HCT116 (cell line): ENCODE results near the gene UROS. TPM values are rescaled to one million over a fixed set of nuclear protein-coding genes. Genes with fewer than 3 reads are reported as not detected.

Experiments used
- ATAC-seq: fragments of 200-7000 bp; cut with Tn5 transposase; 2 replicates; pipeline ENCODE4 v1.9.1; 2020; ENCODE audit warnings: mild to moderate bottlenecking, moderate library complexity
- BruUV-seq: library from RNA; stranded (reverse); fragments of 400-500 nt; replicated peaks from 2 replicates; lab custom pipeline; 2021; lab: Mats Ljungman, UMichigan
- CTCF ChIA-PET: fragments of 300-600 bp; sonication (Branson Sonifier 250); formaldehyde crosslinking; loops from one replicate; lab custom pipeline; 2021; ENCODE audit warnings: antibody characterized with exemption; lab: Charles Lee
- POLR2A ChIA-PET: fragments of 300-600, 350-600 bp; sonication (Branson Sonifier 250); formaldehyde crosslinking; loops from one replicate; lab custom pipeline; 2021; ENCODE audit warnings: antibody characterized with exemption; lab: Charles Lee
- RAD21 ChIA-PET, 2 experiments: fragments of 300-600 bp; sonication (Branson Sonifier 250); formaldehyde crosslinking; loops; one replicate each; lab custom pipeline; 2023; ENCODE audit warnings: low total read pairs in 2 of 2; ENCODE audit not compliant: uncharacterized antibody in 2 of 2, unreplicated experiment in 2 of 2, low non-redundant PET in 1 of 2; lab: Charles Lee
- DNase-seq: peaks from one replicate; pipeline ENCODE4 v3.0.0-alpha.2; 2010; ENCODE audit warnings: low read depth, low spot score
- H2AFZ ChIP-seq: fragments of 200-600 bp; shearing (Covaris generic), sonication (generic); 2 replicates; pipeline ENCODE4 v1.6.1; 2017; ENCODE audit warnings: low read depth, mixed run types, mixed read lengths, antibody characterized with exemption, low read length; ENCODE audit not compliant: poor library complexity, severe bottlenecking
- H3K27ac ChIP-seq: 2 replicates; pipeline ENCODE4 v1.5.1; 2012; ENCODE audit warnings: low read depth, low read length
- H3K27me3 ChIP-seq: fragments of 200-600 bp; sonication (generic); 2 replicates; pipeline ENCODE4 v1.6.1; 2016; ENCODE audit warnings: mixed run types, low read length, mixed read lengths; ENCODE audit not compliant: insufficient read depth
- H3K36me3 ChIP-seq, 2 experiments: fragments of 200-500 bp in 1 of 2; fragments of 200-600 bp in 1 of 2; sonication (Bioruptor generic) in 1 of 2; sonication (generic) in 1 of 2; 2 replicates each; pipeline versions ENCODE4 v1.5.1 to v1.6.1; 2014 to 2016; ENCODE audit warnings: low read length in 2 of 2, inconsistent platforms in 1 of 2, mixed read lengths in 1 of 2, mixed run types in 1 of 2; ENCODE audit not compliant: insufficient read depth in 2 of 2, control insufficient read depth in 1 of 2
- H3K4me1 ChIP-seq, 2 experiments: fragments of 200-600 bp in 1 of 2; sonication (generic) in 1 of 2; 2 replicates each; pipeline versions ENCODE4 v1.5.1 to v1.6.1; 2012 to 2017; ENCODE audit warnings: low read length in 2 of 2, inconsistent platforms in 1 of 2, mild to moderate bottlenecking in 1 of 2, mixed read lengths in 1 of 2, mixed run types in 1 of 2, moderate library complexity in 1 of 2; ENCODE audit not compliant: insufficient read depth in 2 of 2, control insufficient read depth in 1 of 2
- H3K4me2 ChIP-seq: fragments of 200-600 bp; sonication (generic); 2 replicates; pipeline ENCODE4 v1.6.1; 2017; ENCODE audit warnings: mixed run types, low read length, mixed read lengths
- H3K4me3 ChIP-seq, 2 experiments: fragments of 200-600 bp in 1 of 2; sonication (generic) in 1 of 2; replicated peaks in 1 of 2; 2 replicates each; pipeline ENCODE4 v1.5.1; 2011 to 2016; ENCODE audit warnings: low read length in 2 of 2, control low read depth in 1 of 2, low read depth in 1 of 2, mild to moderate bottlenecking in 1 of 2, mixed read lengths in 1 of 2, mixed run types in 1 of 2
- H3K79me2 ChIP-seq: fragments of 200-600 bp; sonication (generic); 2 replicates; pipeline ENCODE4 v1.6.1; 2017; ENCODE audit warnings: mild to moderate bottlenecking, mixed run types, low read length, moderate library complexity, mixed read lengths; ENCODE audit not compliant: insufficient read depth
- H3K9ac ChIP-seq: fragments of 200-600 bp; sonication (generic); 2 replicates; pipeline ENCODE4 v1.6.1; 2016; ENCODE audit warnings: low read length, mixed read lengths
- H3K9me2 ChIP-seq: fragments of 200-600 bp; sonication (generic), shearing (Covaris generic); 2 replicates; pipeline ENCODE4 v1.6.1; 2017; ENCODE audit warnings: mixed run types, mild to moderate bottlenecking, moderate library complexity; ENCODE audit not compliant: insufficient read depth
- H3K9me3 ChIP-seq, 2 experiments: fragments of 200-500 bp in 1 of 2; fragments of 200-600 bp in 1 of 2; sonication (Bioruptor generic) in 1 of 2; sonication (generic) in 1 of 2; 2 replicates each; pipeline ENCODE4 v1.6.1; 2014 to 2017; ENCODE audit warnings: low read length in 2 of 2, mixed read lengths in 2 of 2, inconsistent platforms in 1 of 2, low read depth in 1 of 2, mild to moderate bottlenecking in 1 of 2, mixed run types in 1 of 2, moderate library complexity in 1 of 2; ENCODE audit not compliant: control insufficient read depth in 1 of 2, insufficient read depth in 1 of 2
- H4K20me1 ChIP-seq: fragments of 200-600 bp; sonication (generic), shearing (Covaris generic); 2 replicates; pipeline ENCODE4 v1.6.1; 2017; ENCODE audit warnings: mixed run types, mild to moderate bottlenecking, moderate library complexity; ENCODE audit not compliant: insufficient read depth
- CBX3 ChIP-seq: IDR thresholded peaks from 2 replicates; pipeline ENCODE4 v1.6.1; 2012; ENCODE audit warnings: low read depth
- CEBPB ChIP-seq: IDR thresholded peaks from 2 replicates; pipeline ENCODE4 v1.6.1; 2012; ENCODE audit warnings: low read depth
- ELF1 ChIP-seq: IDR thresholded peaks from 2 replicates; pipeline ENCODE4 v1.6.1; 2012; ENCODE audit warnings: low read depth, borderline replicate concordance
- FOSL1 ChIP-seq: IDR thresholded peaks from 2 replicates; pipeline ENCODE4 v1.6.1; 2012; ENCODE audit warnings: low read depth
- JUND ChIP-seq: IDR thresholded peaks from 2 replicates; pipeline ENCODE4 v1.6.1; 2012
- RAD21 ChIP-seq: IDR thresholded peaks from 2 replicates; pipeline ENCODE4 v1.6.1; 2012; ENCODE audit warnings: low read depth, mild to moderate bottlenecking
- REST ChIP-seq: IDR thresholded peaks from 2 replicates; pipeline ENCODE4 v1.6.1; 2012; ENCODE audit warnings: low read depth
- SIN3A ChIP-seq: IDR thresholded peaks from 2 replicates; pipeline ENCODE4 v1.6.1; 2012; ENCODE audit warnings: low read depth
- SRF ChIP-seq: IDR thresholded peaks from 2 replicates; pipeline ENCODE4 v1.6.1; 2012; ENCODE audit warnings: low read depth
- YY1 ChIP-seq: IDR thresholded peaks from 2 replicates; pipeline ENCODE4 v1.6.1; 2011; ENCODE audit warnings: low read length, low read depth, moderate library complexity, mild to moderate bottlenecking; ENCODE audit not compliant: insufficient replicate concordance; ENCODE audit errors: extremely low read depth
- ZBTB33 ChIP-seq: IDR thresholded peaks from 2 replicates; pipeline ENCODE4 v1.6.1; 2011; ENCODE audit warnings: mild to moderate bottlenecking, low read length, moderate library complexity; ENCODE audit not compliant: insufficient replicate concordance; ENCODE audit errors: extremely low read depth
- ZFX ChIP-seq: fragments of 450-650 bp; IDR thresholded peaks from 2 replicates; pipeline ENCODE4 v1.6.1; 2017
- ZNF274 ChIP-seq: fragments of 200-500 bp; sonication (Bioruptor generic); IDR thresholded peaks from 2 replicates; pipeline ENCODE4 v1.6.1; 2014; ENCODE audit warnings: mild to moderate bottlenecking, low read depth, low read length, inconsistent platforms
- intact Hi-C: fragments of 100-400 bp; cut with micrococcal nuclease; formaldehyde crosslinking; loops from 2 replicates; pipeline ENCODE4 v1.10.0; 2022
- total RNA-seq: library from RNA; stranded (reverse); gene quantifications from one replicate; pipeline ENCODE4 v1.2.1, GENCODE V29; 2021; ENCODE audit not compliant: unreplicated experiment

Gene UROS
- total RNA-seq, 1 experiment from 2014 or later = 63.9 TPM

GRCh38 chr10:125782616-125783015 lies 40.4 kb downstream of the UROS start:
- RAD21 ChIA-PET = no interaction called here
- intact Hi-C loops = no loop called here
- Histone ChIP-seq H3K4me2 (no peak overlapping the region), H3K9ac (no peak overlapping the region), H3K9me3 (no peaks in the 10 kb centered on the region), H2AFZ (no peak overlapping the region), H3K79me2 (no peaks in the 10 kb centered on the region), H4K20me1 (no peaks in the 10 kb centered on the region), H3K9me2 (no peaks in the 10 kb centered on the region), H3K4me3 (no peak overlapping the region), H3K27ac (no peak overlapping the region), H3K27me3 (no peaks in the 10 kb centered on the region), H3K4me1 (no peaks in the 10 kb centered on the region), H3K36me3 (no peaks in the 10 kb centered on the region)
- CTCF ChIA-PET = no interaction called here
- ATAC-seq (no peak), DNase-seq (no peak)
- BruUV-seq = no TSS peak
- POLR2A ChIA-PET = no interaction called here
- no peak for TF ChIP-seq ZBTB33
- no peak for TF ChIP-seq ZNF274
- no peak for TF ChIP-seq FOSL1
- no peak for TF ChIP-seq CEBPB
- TF ChIP-seq YY1 = no peak
- no peak for TF ChIP-seq RAD21
- TF ChIP-seq CBX3 = no peak
- TF ChIP-seq JUND = no peak
- TF ChIP-seq SIN3A = no peak
- no peak for TF ChIP-seq SRF
- no peak for TF ChIP-seq ELF1
- no peak for TF ChIP-seq REST
- no peak for TF ChIP-seq ZFX
